Measurements from ENCODE around the gene NUAK1. TPM values are rescaled to one million over a fixed set of nuclear protein-coding genes. Genes with fewer than 3 reads are reported as not detected.
A peak's percentile ranks its signal among the peaks of the same experiment; 100 is the strongest.

Gene NUAK1
- total RNA-seq, 4 donors from 2014 or later = 1.1 to 5.1 (median 2.3) TPM

GRCh38 chr12:106150555-106150954 is 11.8 kb upstream of the NUAK1 start:
- H3K4me1 ChIP-seq = peaks cover 0 to 3% (median 0%) of the 10 kb centered on the region in 3 donors

GRCh38 chr12:106149096-106149784 is 10.5 kb upstream of the NUAK1 start:
- no peak for DNase-seq
- intact Hi-C loops (cut with DNase I) = loop anchor here (5.0 kb wide), 1 partner anchor 727 kb away; no protein-coding TSS in a partner anchor

More at GRCh38 chr12:106150555-106150954, 11.8 kb upstream of the NUAK1 start:
- Histone ChIP-seq H3K36me3 (no peaks in the 10 kb centered on the region), H3K27ac (no peak overlapping the region), H3K4me3 (no peak overlapping the region), H3K27me3 (peaks cover 0 to 3% (median 0%) of the 10 kb centered on the region in 4 donors), H3K9me3 (no peaks in the 10 kb centered on the region)
- WGBS, 2 donors = 74 to 81% methylated on average over 5 of the region's 5 CpGs
- DNase-seq = no peak
- intact Hi-C loops (cut with DNase I) = no loop called here
- TF ChIP-seq CTCF (IDR thresholded peaks at IDR 0.05) = no peak
- TF ChIP-seq POLR2A (IDR thresholded peaks at IDR 0.05) = no peak

GRCh38 chr12:106147956-106148355 is 9.2 kb upstream of the NUAK1 start:
- 58 to 65% methylated on average over 6 of the region's 12 CpGs for WGBS, 2 donors

More at GRCh38 chr12:106149096-106149784, 10.5 kb upstream of the NUAK1 start:
- Histone ChIP-seq H3K36me3 (no peaks in the 10 kb centered on the region), H3K4me1 (peaks cover 0 to 8% (median 0%) of the 10 kb centered on the region in 3 donors), H3K9me3 (no peaks in the 10 kb centered on the region), H3K27me3 (peaks cover 0 to 3% (median 0%) of the 10 kb centered on the region in 4 donors), H3K4me3 (no peak overlapping the region), H3K27ac (no peak overlapping the region)
- WGBS, 2 donors = 45 to 50% methylated on average over 10 of the region's 10 CpGs
- TF ChIP-seq CTCF (IDR thresholded peaks at IDR 0.05) (peak in 5 of 6 experiments; percentile 35 to 62 (median 49)), POLR2A (IDR thresholded peaks at IDR 0.05) (no peak)

GRCh38 chr12:106146987-106147386 is 8.2 kb upstream of the NUAK1 start:
- no peak for DNase-seq
- intact Hi-C loops (cut with DNase I) = loop anchor here (5.0 kb wide), 1 partner anchor 725 kb away; no protein-coding TSS in a partner anchor
- Histone ChIP-seq H3K36me3 (no peaks in the 10 kb centered on the region), H3K4me3 (no peak overlapping the region), H3K9me3 (no peaks in the 10 kb centered on the region), H3K4me1 (peaks cover 0 to 8% (median 0%) of the 10 kb centered on the region in 3 donors), H3K27ac (no peak overlapping the region), H3K27me3 (peaks cover 0 to 6% (median 0%) of the 10 kb centered on the region in 4 donors)
- WGBS, 2 donors = 89 to 90% methylated on average over 4 of the region's 4 CpGs
- no peak for TF ChIP-seq POLR2A (IDR thresholded peaks at IDR 0.05)
- no peak for TF ChIP-seq CTCF (IDR thresholded peaks at IDR 0.05)

More at GRCh38 chr12:106147956-106148355, 9.2 kb upstream of the NUAK1 start:
- no peak overlapping the region for H3K4me3 ChIP-seq
- no peaks in the 10 kb centered on the region for H3K9me3 ChIP-seq
- H3K27ac ChIP-seq = no peak overlapping the region
- DNase-seq = no peak
- TF ChIP-seq CTCF (IDR thresholded peaks at IDR 0.05) (no peak), POLR2A (IDR thresholded peaks at IDR 0.05) (no peak)
- no peaks in the 10 kb centered on the region for H3K27me3 ChIP-seq
- H3K4me1 ChIP-seq = peaks cover 0 to 8% (median 0%) of the 10 kb centered on the region in 3 donors
- intact Hi-C loops (cut with DNase I) = loop anchor here (5.0 kb wide), 1 partner anchor 726 kb away; no protein-coding TSS in a partner anchor
- H3K36me3 ChIP-seq = no peaks in the 10 kb centered on the region

All from esophagus squamous epithelium (tissue), 5 donors.